Lower leg skin (tissue), 4 donors: ENCODE data around the gene PLAAT3. TPM values are rescaled to one million over a fixed set of nuclear protein-coding genes. Genes with fewer than 3 reads are reported as not detected.
"Not testable (repeated sequence)": the region's sequence is repeated elsewhere in the genome, so short reads cannot be mapped to it uniquely, and the experiment has no call there.

ENCODE experiments used
- DNase-seq, 2 donors: peaks; one replicate each; pipeline ENCODE4 v3.0.0-alpha.2; 2019; ENCODE audit warnings: low spot score in 2 of 2
- H3K4me3 ChIP-seq: fragments of 200-600 bp; sonication (generic); 2 replicates; pipeline ENCODE4 v1.5.1; 2017; ENCODE audit warnings: mild to moderate bottlenecking, low read depth; ENCODE audit not compliant: poor library complexity, severe bottlenecking
- POLR2A ChIP-seq, 2 donors: fragments of 450-650 bp; IDR thresholded peaks; one replicate each; pipeline ENCODE4 v1.6.1; 2016 to 2017; ENCODE audit warnings: antibody characterized with exemption in 2 of 2, mild to moderate bottlenecking in 1 of 2, moderate library complexity in 1 of 2
- WGBS, 2 donors: methylation state at CpG; one replicate each; pipeline ENCODE4 v1.1.5; 2018; 5-methylcytosine and 5-hydroxymethylcytosine counted together
- intact Hi-C: fragments of 100-400 bp; cut with DNase I; formaldehyde crosslinking; loops from one replicate; pipeline ENCODE4 v1.15.0; 2023; ENCODE audit warnings: low total_unique reads
- total RNA-seq, 4 donors: library from RNA; depleted of rRNA; stranded (reverse); fragments of >200 nt; gene quantifications; one replicate each; pipeline ENCODE4 v1.1.0, GENCODE V29; 2016
- TF ChIP-seq, protein P1 (sequence below), 3 donors: fragments of 450-650 bp; IDR thresholded peaks; one replicate each; pipeline ENCODE4 v1.5.1; 2016; ENCODE audit warnings: antibody characterized with exemption in 3 of 3, mild to moderate bottlenecking in 3 of 3, moderate library complexity in 2 of 3

PLAAT3 gene
- total RNA-seq, 4 donors from 2014 or later, result 9.8 to 15.1 (median 12.3) TPM

DNA sequence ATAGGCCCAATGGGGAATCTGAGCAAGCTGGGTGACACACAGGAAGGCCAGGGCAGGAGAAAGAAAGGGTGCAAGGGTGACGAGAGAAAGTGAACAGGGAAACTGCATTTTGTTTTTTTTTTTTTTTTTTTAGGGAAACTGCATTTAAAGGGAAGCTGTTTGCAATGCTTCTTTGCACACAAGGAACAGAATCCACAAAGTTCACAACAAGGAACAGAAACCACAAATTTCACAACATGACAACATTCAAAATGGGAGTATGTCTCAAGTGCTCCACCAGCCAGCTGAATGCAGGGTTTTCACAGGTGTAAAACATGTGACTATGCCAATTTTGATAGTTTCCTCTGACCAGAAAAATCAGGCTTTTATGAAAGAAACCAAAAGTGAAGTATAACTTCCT is 6.8 kb upstream of the PLAAT3 start:
- intact Hi-C loops, result no loop called here
- no peak for DNase-seq
- TF ChIP-seq, protein P1, sequence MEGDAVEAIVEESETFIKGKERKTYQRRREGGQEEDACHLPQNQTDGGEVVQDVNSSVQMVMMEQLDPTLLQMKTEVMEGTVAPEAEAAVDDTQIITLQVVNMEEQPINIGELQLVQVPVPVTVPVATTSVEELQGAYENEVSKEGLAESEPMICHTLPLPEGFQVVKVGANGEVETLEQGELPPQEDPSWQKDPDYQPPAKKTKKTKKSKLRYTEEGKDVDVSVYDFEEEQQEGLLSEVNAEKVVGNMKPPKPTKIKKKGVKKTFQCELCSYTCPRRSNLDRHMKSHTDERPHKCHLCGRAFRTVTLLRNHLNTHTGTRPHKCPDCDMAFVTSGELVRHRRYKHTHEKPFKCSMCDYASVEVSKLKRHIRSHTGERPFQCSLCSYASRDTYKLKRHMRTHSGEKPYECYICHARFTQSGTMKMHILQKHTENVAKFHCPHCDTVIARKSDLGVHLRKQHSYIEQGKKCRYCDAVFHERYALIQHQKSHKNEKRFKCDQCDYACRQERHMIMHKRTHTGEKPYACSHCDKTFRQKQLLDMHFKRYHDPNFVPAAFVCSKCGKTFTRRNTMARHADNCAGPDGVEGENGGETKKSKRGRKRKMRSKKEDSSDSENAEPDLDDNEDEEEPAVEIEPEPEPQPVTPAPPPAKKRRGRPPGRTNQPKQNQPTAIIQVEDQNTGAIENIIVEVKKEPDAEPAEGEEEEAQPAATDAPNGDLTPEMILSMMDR (IDR thresholded peaks at IDR 0.05), result no peak
- no peak for TF ChIP-seq POLR2A (IDR thresholded peaks at IDR 0.05)
- H3K4me3 ChIP-seq, result no peak overlapping the region
- WGBS, 2 donors, result 82 to 84% methylated on average over 1 of the region's 1 CpG

DNA sequence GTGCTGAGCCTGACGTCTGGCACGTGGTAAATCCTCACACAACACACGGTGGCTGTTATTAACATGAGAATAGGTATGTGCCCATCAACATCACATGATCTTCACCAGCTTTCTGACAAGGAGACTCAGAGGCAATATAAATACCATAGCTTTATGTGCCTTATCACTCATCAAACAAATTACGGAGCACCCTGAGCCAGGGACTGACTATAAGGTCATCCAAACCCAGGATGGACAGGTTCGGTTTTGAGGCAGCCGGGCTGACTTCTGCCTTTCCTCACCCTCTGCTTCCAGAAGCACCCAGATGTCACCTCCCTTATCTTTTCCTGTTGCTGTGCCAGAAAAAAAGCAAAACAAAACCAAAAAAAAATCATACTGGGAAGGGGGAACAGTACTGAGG is 5.7 kb upstream of the PLAAT3 start:
- intact Hi-C loops, result no loop called here
- H3K4me3 ChIP-seq, result no peak overlapping the region
- TF ChIP-seq, protein P1 (IDR thresholded peaks at IDR 0.05), result no peak
- TF ChIP-seq POLR2A (IDR thresholded peaks at IDR 0.05), result no peak
- WGBS, 2 donors, result 81 to 85% methylated on average over 6 of the region's 6 CpGs
- DNase-seq, result no peak

DNA sequence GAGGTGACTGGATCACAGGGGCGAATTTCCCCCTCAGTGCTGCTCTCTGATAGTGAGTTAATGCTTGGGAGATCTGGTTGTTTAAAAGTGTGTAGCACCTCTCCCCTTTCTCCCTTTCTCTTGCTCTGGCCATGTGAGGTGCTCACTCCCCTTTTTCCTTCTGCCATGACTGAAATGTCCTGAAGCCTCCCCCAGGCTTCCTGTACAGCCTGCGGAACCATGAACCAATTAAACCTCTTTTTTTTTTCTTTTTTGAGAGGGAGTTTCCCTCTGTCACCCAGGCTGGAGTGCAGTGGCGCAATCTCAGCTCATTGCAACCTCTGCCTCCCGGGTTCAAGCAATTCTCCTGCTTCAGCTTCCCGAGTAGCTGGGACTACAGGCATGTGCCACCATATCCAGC is 3.5 kb upstream of the PLAAT3 start:
- peak in 1 of 2 donors; percentile 7 for DNase-seq
- 89% methylated on average over 5 of the region's 5 CpGs for WGBS, 2 donors
- intact Hi-C loops, H3K4me3 ChIP-seq: not testable (repeated sequence)

DNA sequence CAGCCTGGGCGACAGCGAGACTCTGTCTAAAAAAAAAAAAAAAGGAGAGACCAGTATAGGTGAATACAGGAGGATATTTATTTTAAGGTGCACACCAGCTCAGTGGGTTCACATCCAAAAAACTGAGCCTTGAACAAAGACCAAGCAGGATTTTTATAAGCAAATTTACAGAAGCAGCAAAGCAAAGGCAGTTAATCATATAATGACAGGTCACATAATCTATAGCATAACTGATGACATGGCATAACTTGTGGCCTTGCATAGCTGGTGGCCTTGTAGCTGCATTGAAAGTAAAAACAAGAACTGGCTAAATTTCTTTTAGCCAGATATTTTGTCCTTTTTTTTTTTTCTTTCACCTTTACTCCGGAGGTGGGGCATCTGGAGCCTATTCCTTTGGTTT is 2.7 kb upstream of the PLAAT3 start:
- intact Hi-C loops, result no loop called here
- WGBS, 2 donors, result 83 to 90% methylated on average over 3 of the region's 3 CpGs
- no peak for DNase-seq
- TF ChIP-seq, protein P1 (IDR thresholded peaks at IDR 0.05), result no peak
- TF ChIP-seq POLR2A (IDR thresholded peaks at IDR 0.05), result no peak
- no peak overlapping the region for H3K4me3 ChIP-seq

DNA sequence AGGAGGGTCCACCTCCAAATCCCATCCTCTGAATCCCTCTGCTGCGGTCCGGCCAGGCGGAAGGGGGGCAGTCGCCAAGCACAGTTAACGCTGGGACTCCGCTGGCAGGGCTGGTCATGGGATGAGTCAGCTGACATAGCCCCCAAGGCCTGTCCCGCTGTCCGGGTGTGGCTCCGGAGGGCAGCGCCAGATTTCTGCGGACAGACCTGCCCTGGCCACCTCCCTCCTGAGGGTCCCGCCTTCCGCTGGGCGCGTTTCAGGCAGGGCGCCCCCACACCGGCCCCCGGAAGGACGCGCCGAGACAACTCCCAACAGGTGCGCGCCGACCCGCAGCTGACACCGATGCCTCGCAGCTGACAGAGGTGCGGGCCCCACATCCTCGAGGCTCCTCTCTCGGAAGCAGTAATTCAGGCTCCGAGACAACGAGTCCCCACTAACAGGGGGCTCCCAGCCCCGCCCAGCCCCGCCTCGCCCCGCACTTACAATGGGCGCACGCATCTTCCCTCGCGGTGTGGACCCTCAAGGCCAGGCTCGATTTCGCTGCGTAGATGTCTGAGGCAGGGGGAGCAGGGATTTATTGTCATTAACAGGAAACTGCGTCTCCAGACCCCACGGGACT is 607 bp downstream of the PLAAT3 start:
- 3 to 5% methylated on average over 15 to 25 of the region's 45 CpGs for WGBS, 2 donors
- DNase-seq, result peak in 1 of 2 donors; percentile 90
- intact Hi-C loops, result no loop called here

DNA sequence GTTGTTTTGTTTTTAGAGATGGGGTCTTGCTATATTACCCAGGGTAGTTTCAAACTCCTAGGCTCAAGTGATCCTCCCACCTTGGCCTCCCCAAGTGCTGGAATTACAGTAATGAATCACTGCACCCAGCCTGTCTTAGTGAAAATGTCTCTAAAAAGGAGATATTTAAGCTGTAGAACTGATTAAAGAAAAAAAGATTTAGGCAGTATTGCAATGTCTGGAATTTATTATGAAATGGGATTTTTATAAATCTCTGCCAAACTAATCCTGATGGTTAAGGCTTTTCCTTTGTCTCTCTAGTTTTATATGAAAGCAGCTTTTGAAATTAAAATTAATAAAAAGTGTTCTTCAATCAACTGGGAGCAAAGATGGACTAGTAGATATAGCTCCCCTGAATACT is 2.1 kb downstream of the PLAAT3 start:
- intact Hi-C loops, result no loop called here
- DNase-seq, result no peak
- H3K4me3 ChIP-seq, result no peak overlapping the region
- TF ChIP-seq POLR2A (IDR thresholded peaks at IDR 0.05), result no peak
- TF ChIP-seq, protein P1 (IDR thresholded peaks at IDR 0.05), result no peak

More for the DNA sequence above, 607 bp downstream of the PLAAT3 start:
- H3K4me3 ChIP-seq, result peak overlapping the region; percentile 41
- TF ChIP-seq, protein P1 (IDR thresholded peaks at IDR 0.05), result no peak
- TF ChIP-seq POLR2A (IDR thresholded peaks at IDR 0.05), result no peak
